Activated CD4-positive, alpha-beta T cell treated with anti-CD3 and anti-CD28 coated beads for 48 hours (primary cell): ENCODE measurements around the gene IFT20.
"Not testable (repeated sequence)": the region's sequence is repeated elsewhere in the genome, so short reads cannot be mapped to it uniquely, and the experiment has no call there.

Experiments
- DNase-seq: peaks from one replicate; pipeline ENCODE4 v3.0.0-alpha.2; 2020

IFT20 gene

DNA sequence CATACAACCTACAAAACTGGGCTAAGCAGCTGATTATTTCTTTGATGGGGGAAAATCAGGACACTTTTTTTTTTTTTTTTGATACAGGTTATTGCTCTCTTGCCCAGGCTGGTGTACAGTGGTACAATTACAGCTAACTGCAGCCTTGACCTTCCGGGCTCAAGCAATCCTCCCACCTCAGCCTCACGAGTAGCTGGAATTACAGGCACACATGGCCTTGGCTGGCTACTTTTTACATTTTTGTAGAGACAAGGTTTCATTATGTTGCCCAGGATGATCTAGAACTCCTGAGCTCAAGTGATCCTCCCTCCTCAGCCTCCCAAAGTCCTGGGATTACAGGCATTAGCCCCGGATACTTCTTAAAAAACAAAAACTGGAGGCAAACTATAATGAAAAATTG is 36.8 kb downstream of the IFT20 start:
- no peak for DNase-seq

DNA sequence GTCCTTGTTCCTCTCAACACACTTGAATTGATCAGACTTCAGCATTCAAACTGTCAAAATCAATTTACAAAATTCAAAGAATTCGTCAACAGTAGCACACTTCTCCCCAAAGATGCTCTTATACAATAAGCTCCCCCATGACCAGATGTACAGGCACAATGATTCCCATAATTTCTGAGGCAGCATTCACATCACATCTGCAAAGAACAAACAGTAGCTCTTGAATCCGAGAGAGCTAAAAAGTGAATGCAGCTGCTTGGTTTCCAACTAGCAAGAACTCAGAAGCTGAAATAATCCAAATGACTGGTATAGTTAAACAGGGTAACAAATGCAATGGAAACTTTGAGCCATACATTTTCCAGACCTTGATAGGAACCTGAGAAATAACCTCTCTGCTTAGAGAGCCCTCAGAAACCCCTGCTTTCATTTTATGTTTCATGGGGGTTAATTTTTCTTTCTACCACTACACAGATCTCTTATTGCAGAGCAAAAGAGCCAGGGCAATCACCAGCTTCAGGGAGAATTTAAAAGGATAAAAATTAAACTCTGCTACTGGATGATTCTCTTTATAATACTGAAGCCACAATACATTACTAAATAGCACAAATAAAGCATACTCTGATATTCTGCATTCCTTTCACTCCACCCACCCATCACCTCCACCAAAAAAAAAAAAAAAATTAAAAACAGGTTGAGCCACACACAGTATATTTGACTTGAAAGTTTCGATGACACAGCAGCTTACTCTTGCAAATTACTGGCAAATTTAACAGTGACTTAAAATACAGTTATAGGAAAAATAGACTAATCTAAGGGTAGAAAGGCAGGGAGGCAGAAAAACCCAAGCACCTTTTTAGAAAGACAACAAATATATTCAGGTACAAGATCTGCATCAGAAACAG is 39.3 kb downstream of the IFT20 start:
- no peak for DNase-seq

DNA sequence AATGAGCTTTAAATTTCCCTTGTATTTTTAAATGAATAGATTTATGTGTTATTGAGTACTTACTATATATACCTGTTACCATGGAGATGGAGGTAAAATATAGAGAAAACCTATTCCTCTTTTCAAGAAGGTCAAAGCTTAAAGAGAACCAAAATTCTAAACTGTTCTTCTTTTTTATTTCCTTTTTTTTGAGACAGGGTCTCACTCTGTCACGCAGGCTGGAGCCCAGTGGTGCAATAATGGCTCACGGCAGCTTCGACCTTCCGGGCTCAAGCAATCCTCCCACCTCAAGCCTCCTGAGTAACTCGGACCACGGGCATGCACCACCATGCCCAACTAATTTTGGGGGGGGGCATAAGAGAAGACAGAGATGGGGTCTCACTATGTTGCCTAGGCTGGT is 41.3 kb downstream of the IFT20 start:
- no peak for DNase-seq

DNA sequence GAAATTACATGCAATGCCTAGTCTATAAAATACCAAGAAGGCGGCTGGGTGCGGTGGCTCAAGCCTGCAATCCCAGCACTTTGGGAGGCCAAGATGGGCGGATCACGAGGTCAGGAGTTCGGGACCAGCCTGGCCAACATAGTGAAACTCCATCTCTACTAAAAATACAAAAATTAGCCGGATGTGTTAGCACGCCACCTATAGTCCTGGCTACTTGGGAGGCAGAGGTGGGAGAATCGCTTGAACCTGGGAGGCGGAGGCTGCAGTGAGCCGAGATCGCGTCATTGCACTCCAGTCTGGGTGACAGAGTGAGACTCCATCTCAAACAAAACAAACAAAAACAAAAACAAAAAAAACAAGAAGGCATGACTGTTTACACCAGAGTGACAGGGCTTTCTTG is 42.4 kb downstream of the IFT20 start:
- DNase-seq, result not testable (repeated sequence)

DNA sequence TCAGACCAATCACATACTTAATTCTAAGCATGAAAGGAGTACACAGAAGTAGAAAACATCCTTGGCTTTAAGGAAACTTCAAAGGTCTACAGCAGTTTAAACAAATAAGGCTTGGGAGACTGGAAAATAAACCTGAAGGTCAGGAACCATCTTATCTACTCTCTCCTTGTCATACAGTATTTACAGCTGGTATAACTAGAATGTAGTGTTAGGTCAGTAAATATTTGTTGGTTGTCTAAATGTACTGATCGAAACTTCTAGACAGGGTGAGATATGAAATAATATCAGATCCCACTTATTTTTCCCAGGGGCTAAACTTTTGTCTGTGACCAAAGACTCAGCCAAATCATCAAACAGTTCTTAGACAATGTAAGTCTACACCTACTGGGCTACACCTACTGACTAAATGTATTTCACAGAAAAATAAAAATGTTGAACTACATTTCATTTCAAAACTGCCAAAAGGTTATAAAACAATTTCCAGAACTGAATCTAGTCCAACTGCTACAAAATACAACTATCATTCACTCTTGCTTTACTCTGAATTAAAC is 43.4 kb downstream of the IFT20 start:
- DNase-seq, result no peak

DNA sequence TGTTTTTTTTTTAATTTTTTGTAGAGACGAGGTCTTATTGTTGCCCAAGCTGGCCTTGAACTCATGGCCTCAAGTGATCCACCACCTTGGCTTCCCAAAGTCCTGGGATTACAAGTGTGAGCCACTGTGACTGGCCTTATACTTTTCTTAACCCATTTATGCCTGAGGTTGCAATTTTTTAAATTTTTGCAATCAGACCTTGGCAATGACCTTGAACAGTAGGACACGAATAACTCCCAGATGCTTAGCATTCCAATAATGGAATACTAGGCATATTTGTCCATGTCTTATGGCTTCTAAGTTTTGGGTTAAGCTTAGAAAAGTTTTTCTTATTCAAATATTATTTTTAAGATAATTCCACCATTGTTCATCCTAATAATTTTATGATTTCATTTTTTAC is 44.6 kb downstream of the IFT20 start:
- no peak for DNase-seq

DNA sequence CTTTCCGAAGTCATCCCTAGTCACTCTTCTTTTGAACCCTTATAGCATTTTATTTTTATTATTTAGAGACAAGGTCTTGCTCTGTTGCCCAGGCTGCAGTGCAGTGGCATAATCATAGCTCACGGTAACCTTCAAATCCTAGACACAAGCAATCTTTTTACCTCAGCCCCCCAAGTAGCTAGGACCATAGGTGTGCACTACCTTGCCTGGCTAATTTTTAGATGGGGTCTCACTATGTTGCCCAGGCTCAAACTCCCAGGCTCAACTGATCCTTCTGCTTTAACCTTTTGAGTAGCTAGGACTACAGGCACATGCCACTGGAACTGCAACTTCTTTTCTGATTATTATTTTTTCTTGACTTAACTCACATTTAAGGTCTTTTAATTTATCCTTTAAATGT is 49.3 kb downstream of the IFT20 start:
- DNase-seq, result no peak

DNA sequence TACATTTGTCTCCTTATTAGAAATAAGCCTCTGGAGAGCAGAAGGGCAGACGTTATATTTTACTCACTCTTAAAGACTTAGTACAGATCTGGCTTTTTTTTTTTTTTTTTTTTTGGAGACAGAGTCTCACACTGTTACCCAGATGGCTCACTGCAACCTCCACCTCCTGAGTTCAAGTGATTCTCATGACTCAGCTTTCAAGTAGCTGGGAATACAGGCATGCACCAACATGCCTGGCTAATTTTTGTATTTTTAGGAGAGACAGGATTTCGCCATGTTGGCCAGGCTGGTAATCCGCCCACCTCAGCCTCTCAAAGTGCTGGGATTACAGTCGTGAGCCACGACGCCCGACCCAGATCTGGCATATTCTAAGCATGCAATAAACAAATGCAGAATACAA is 52.7 kb downstream of the IFT20 start:
- no peak for DNase-seq

DNA sequence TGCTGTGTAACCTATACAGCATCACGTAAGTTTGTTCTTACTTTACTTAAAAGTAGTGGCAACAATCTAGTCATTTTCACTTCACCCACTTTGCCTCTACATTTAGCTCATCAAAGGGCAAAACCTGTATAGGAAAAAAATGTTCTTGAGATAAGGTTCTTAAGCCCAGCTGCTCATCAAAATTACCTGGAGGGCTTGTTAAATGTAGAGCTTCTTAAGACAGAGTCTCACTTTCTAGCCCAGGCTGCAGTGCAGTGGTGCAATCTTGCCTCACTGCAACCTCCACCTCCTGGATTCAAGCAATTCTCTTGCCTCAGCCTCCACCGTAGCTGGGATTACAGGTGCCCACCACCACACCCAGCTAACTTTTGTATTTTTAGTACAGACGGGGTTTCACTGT is 54.4 kb downstream of the IFT20 start:
- no peak for DNase-seq

GRCh38 chr17:28279411-28279810 is 55.9 kb downstream of the IFT20 start:
- no peak for DNase-seq
